ENCODE results near the gene CITED1. TPM values are rescaled to one million over a fixed set of nuclear protein-coding genes. Genes with fewer than 3 reads are reported as not detected.

CITED1 gene
- total RNA-seq, result not detected in 2 replicates

GRCh38 chrX:72305286-72306084, at the start of gene CITED1:
Gene CITED1, minus strand, starts transcription at chrX:72305914. Its CDS starts 3,045 bp downstream, at chrX:72302869.
- Histone ChIP-seq H3K36me3 (ENCODE audit: control insufficient read depth, insufficient read depth, low read length) (no peaks in the 10 kb centered on the region), H3K27me3 (ENCODE audit: control insufficient read depth, insufficient read depth, low read length) (peaks cover 84% of the 10 kb centered on the region), H3K4me3 (ENCODE audit: low read depth, low read length) (peak within 1 kb of the TSS; percentile 40)
- no peak for TF ChIP-seq CTCF (IDR thresholded peaks at IDR 0.05; ENCODE audit: insufficient read depth, low read length, poor library complexity, severe bottlenecking)
- no peak for DNase-seq (ENCODE audit: low read depth)

- H3K27me3 ChIP-seq (ENCODE audit: control insufficient read depth, insufficient read depth, low read length), result peaks cover 5% of the 10 kb centered on the region
- no peaks in the 10 kb centered on the region for H3K36me3 ChIP-seq (ENCODE audit: control insufficient read depth, insufficient read depth, low read length)
- TF ChIP-seq CTCF (IDR thresholded peaks at IDR 0.05; ENCODE audit: insufficient read depth, low read length, poor library complexity, severe bottlenecking), result no peak
- H3K4me3 ChIP-seq (ENCODE audit: low read depth, low read length), result no peak overlapping the region
- DNase-seq (ENCODE audit: low read depth), result no peak
Measured at GRCh38 chrX:72352786-72353185, 47.1 kb upstream of the CITED1 start.

- TF ChIP-seq CTCF (IDR thresholded peaks at IDR 0.05; ENCODE audit: insufficient read depth, low read length, poor library complexity, severe bottlenecking), result no peak
- Histone ChIP-seq H3K27me3 (ENCODE audit: control insufficient read depth, insufficient read depth, low read length) (peaks cover 2% of the 10 kb centered on the region), H3K4me3 (ENCODE audit: low read depth, low read length) (no peak overlapping the region), H3K36me3 (ENCODE audit: control insufficient read depth, insufficient read depth, low read length) (no peaks in the 10 kb centered on the region)
- DNase-seq (ENCODE audit: low read depth), result no peak
Measured at GRCh38 chrX:72351606-72352334, 46.1 kb upstream of the CITED1 start.

- no peak for TF ChIP-seq CTCF (IDR thresholded peaks at IDR 0.05; ENCODE audit: insufficient read depth, low read length, poor library complexity, severe bottlenecking)
- no peaks in the 10 kb centered on the region for H3K27me3 ChIP-seq (ENCODE audit: control insufficient read depth, insufficient read depth, low read length)
- H3K36me3 ChIP-seq (ENCODE audit: control insufficient read depth, insufficient read depth, low read length), result no peaks in the 10 kb centered on the region
- H3K4me3 ChIP-seq (ENCODE audit: low read depth, low read length), result no peak overlapping the region
- no peak for DNase-seq (ENCODE audit: low read depth)
Measured at GRCh38 chrX:72349190-72349589, 43.5 kb upstream of the CITED1 start.

GRCh38 chrX:72348247-72348979, 42.7 kb upstream of the CITED1 start:
- Histone ChIP-seq H3K4me3 (ENCODE audit: low read depth, low read length) (no peak overlapping the region), H3K27me3 (ENCODE audit: control insufficient read depth, insufficient read depth, low read length) (no peaks in the 10 kb centered on the region), H3K36me3 (ENCODE audit: control insufficient read depth, insufficient read depth, low read length) (no peaks in the 10 kb centered on the region)
- TF ChIP-seq CTCF (IDR thresholded peaks at IDR 0.05; ENCODE audit: insufficient read depth, low read length, poor library complexity, severe bottlenecking), result no peak
- no peak for DNase-seq (ENCODE audit: low read depth)
